HepG2 (cell line): Measurements from ENCODE around the gene MAGI1. TPM values are rescaled to one million over a fixed set of nuclear protein-coding genes. Genes with fewer than 3 reads are reported as not detected.

Experiments
- ETV5 ChIP-seq: IDR thresholded peaks from 2 replicates; pipeline ENCODE4 v1.6.1; 2018; ENCODE audit warnings: missing biosample characterization, missing genetic modification reagents, inconsistent platforms, borderline replicate concordance
- GATAD2A ChIP-seq: IDR thresholded peaks from 2 replicates; pipeline ENCODE4 v1.6.1; 2016
- HDAC1 ChIP-seq: sonication (generic); formaldehyde crosslinking; IDR thresholded peaks from 2 replicates; pipeline ENCODE4 v1.5.1; 2020; ENCODE audit warnings: mild to moderate bottlenecking, missing genetic modification reagents
- PAXIP1 ChIP-seq: sonication (generic); formaldehyde crosslinking; conservative IDR thresholded peaks from 2 replicates; pipeline ENCODE4 v1.4.0; 2020; ENCODE audit warnings: mild to moderate bottlenecking, missing genetic modification reagents, moderate library complexity
- PRMT3 ChIP-seq: sonication (generic); formaldehyde crosslinking; IDR thresholded peaks from 2 replicates; pipeline ENCODE4 v1.8.1; 2022; ENCODE audit warnings: low read depth, mild to moderate bottlenecking, moderate library complexity, missing genetic modification reagents, borderline replicate concordance
- TAF15 ChIP-seq: fragments of 200-400 bp; formaldehyde crosslinking; IDR thresholded peaks from one replicate; pipeline ENCODE4 v1.6.1; 2018; ENCODE audit warnings: mild to moderate bottlenecking, low read depth, low read length; ENCODE audit not compliant: poor library complexity, severe bottlenecking
- ZNF546 ChIP-seq: sonication (generic); formaldehyde crosslinking; conservative IDR thresholded peaks from 2 replicates; pipeline ENCODE4 v1.8.1; 2023; ENCODE audit warnings: mild to moderate bottlenecking, missing genetic modification reagents
- ZSCAN22 ChIP-seq: sonication (generic); formaldehyde crosslinking; IDR thresholded peaks from 2 replicates; pipeline ENCODE4 v1.4.0; 2020; ENCODE audit warnings: mild to moderate bottlenecking, missing genetic modification reagents
- polyA plus RNA-seq, 8 experiments: library from polyadenylated mRNA; depleted of rRNA in 3 of 8; stranded (reverse) in 7 of 8; unstranded in 1 of 8; fragments of >200 nt; fragmentation: Illumina TruSeq in 4 of 8; extraction: Trizol in 4 of 8; gene quantifications; 2 replicates each; pipeline versions ENCODE4 v1.2.1 to v1.2.3, GENCODE V29; 2011 to 2016; ENCODE audit warnings: low read depth in 4 of 8, missing spikeins in 1 of 8, mixed read lengths in 1 of 8; ENCODE audit not compliant: insufficient read depth in 1 of 8
- total RNA-seq, 5 experiments: library from RNA; depleted of rRNA; stranded (reverse); fragments of >200 nt; fragmentation: Illumina TruSeq; extraction: Trizol; gene quantifications; 2 replicates each; pipeline ENCODE4 v1.2.3, GENCODE V29; 2016; ENCODE audit warnings: low read depth in 1 of 5
- TF ChIP-seq, protein P1 (sequence below), 2 experiments: fragments of 450-650 bp in 1 of 2; sonication (generic) in 1 of 2; formaldehyde crosslinking in 1 of 2; IDR thresholded peaks; 2 replicates each; pipeline versions ENCODE4 v1.6.1 to v1.8.0; 2016 to 2022; ENCODE audit warnings: antibody characterized with exemption in 1 of 2, mild to moderate bottlenecking in 1 of 2, missing genetic modification reagents in 1 of 2
- TF ChIP-seq, protein P2 (sequence below): sonication (generic); formaldehyde crosslinking; IDR thresholded peaks from 2 replicates; pipeline ENCODE4 v1.5.0; 2020; ENCODE audit warnings: mild to moderate bottlenecking, missing genetic modification reagents, borderline replicate concordance

Gene MAGI1
- total and polyA plus RNA-seq, 2 of the 13 experiments (the other 11 are each of a cell fraction or from before 2014, with no cell fraction given): 22.2 to 26.0 TPM

- TF ChIP-seq, protein P1, sequence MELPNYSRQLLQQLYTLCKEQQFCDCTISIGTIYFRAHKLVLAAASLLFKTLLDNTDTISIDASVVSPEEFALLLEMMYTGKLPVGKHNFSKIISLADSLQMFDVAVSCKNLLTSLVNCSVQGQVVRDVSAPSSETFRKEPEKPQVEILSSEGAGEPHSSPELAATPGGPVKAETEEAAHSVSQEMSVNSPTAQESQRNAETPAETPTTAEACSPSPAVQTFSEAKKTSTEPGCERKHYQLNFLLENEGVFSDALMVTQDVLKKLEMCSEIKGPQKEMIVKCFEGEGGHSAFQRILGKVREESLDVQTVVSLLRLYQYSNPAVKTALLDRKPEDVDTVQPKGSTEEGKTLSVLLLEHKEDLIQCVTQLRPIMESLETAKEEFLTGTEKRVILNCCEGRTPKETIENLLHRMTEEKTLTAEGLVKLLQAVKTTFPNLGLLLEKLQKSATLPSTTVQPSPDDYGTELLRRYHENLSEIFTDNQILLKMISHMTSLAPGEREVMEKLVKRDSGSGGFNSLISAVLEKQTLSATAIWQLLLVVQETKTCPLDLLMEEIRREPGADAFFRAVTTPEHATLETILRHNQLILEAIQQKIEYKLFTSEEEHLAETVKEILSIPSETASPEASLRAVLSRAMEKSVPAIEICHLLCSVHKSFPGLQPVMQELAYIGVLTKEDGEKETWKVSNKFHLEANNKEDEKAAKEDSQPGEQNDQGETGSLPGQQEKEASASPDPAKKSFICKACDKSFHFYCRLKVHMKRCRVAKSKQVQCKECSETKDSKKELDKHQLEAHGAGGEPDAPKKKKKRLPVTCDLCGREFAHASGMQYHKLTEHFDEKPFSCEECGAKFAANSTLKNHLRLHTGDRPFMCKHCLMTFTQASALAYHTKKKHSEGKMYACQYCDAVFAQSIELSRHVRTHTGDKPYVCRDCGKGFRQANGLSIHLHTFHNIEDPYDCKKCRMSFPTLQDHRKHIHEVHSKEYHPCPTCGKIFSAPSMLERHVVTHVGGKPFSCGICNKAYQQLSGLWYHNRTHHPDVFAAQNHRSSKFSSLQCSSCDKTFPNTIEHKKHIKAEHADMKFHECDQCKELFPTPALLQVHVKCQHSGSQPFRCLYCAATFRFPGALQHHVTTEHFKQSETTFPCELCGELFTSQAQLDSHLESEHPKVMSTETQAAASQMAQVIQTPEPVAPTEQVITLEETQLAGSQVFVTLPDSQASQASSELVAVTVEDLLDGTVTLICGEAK (IDR thresholded peaks at IDR 0.05): no peak
- TF ChIP-seq, protein P1 (CRISPR knock-in tag; IDR thresholded peaks at IDR 0.05): no peak
- TF ChIP-seq HDAC1 (CRISPR knock-in tag) (peak; percentile 39; the same call in 1 of the 2 replicates), PRMT3 (no peak), GATAD2A (peak; percentile 45), PAXIP1 (peak; percentile 83; the same call in 1 of the 2 replicates), ZSCAN22 (CRISPR knock-in tag) (no peak), ZNF546 (CRISPR knock-in tag) (no peak), TAF15 (no peak), ETV5 (peak; percentile 76; the same call in 1 of the 2 replicates)
- TF ChIP-seq, protein P2, sequence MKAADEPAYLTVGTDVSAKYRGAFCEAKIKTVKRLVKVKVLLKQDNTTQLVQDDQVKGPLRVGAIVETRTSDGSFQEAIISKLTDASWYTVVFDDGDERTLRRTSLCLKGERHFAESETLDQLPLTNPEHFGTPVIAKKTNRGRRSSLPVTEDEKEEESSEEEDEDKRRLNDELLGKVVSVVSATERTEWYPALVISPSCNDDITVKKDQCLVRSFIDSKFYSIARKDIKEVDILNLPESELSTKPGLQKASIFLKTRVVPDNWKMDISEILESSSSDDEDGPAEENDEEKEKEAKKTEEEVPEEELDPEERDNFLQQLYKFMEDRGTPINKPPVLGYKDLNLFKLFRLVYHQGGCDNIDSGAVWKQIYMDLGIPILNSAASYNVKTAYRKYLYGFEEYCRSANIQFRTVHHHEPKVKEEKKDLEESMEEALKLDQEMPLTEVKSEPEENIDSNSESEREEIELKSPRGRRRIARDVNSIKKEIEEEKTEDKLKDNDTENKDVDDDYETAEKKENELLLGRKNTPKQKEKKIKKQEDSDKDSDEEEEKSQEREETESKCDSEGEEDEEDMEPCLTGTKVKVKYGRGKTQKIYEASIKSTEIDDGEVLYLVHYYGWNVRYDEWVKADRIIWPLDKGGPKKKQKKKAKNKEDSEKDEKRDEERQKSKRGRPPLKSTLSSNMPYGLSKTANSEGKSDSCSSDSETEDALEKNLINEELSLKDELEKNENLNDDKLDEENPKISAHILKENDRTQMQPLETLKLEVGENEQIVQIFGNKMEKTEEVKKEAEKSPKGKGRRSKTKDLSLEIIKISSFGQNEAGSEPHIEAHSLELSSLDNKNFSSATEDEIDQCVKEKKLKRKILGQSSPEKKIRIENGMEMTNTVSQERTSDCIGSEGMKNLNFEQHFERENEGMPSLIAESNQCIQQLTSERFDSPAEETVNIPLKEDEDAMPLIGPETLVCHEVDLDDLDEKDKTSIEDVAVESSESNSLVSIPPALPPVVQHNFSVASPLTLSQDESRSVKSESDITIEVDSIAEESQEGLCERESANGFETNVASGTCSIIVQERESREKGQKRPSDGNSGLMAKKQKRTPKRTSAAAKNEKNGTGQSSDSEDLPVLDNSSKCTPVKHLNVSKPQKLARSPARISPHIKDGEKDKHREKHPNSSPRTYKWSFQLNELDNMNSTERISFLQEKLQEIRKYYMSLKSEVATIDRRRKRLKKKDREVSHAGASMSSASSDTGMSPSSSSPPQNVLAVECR (CRISPR knock-in tag): peak; percentile 21; the same call in 1 of the 2 replicates
Observed at GRCh38 chr3:65955792-65956477, 82.8 kb downstream of the MAGI1 start (continued).
